MG63 (cell line): ENCODE results near the gene MAD1L1. TPM values are rescaled to one million over a fixed set of nuclear protein-coding genes. Genes with fewer than 3 reads are reported as not detected.
"Not testable (repeated sequence)": the region's sequence is repeated elsewhere in the genome, so short reads cannot be mapped to it uniquely, and the experiment has no call there.

Source experiments
- DNase-seq: peaks from one replicate; pipeline ENCODE4 v3.0.0-alpha.2; 2020
- H3K27me3 ChIP-seq: fragments of 250-450 bp; sonication (Bioruptor Pico); 2 replicates; pipeline ENCODE4 v1.5.1; 2020; ENCODE audit warnings: mild to moderate bottlenecking, moderate library complexity
- H3K36me3 ChIP-seq: fragments of 250-450 bp; sonication (Bioruptor Pico); 2 replicates; pipeline ENCODE4 v1.5.1; 2020; ENCODE audit warnings: mild to moderate bottlenecking, moderate library complexity
- H3K4me3 ChIP-seq: fragments of 250-450 bp; sonication (Bioruptor Pico); 2 replicates; pipeline ENCODE4 v1.5.1; 2020; ENCODE audit warnings: mild to moderate bottlenecking, moderate library complexity
- H3K9me3 ChIP-seq: fragments of 250-450 bp; sonication (Bioruptor Pico); 2 replicates; pipeline ENCODE4 v1.5.1; 2020; ENCODE audit warnings: mild to moderate bottlenecking, moderate library complexity
- total RNA-seq: library from RNA; depleted of rRNA; stranded (reverse); fragments of >200 nt; shearing (Covaris generic); gene quantifications from 2 replicates; pipeline ENCODE4 v1.2.3, GENCODE V29; 2014; ENCODE audit warnings: low replicate concordance

Gene MAD1L1
- total RNA-seq, 1 experiment from 2014 or later, result 65.1 TPM

- no peaks in the 10 kb centered on the region for H3K9me3 ChIP-seq
- no peak overlapping the region for H3K4me3 ChIP-seq
- no peak for DNase-seq
- no peaks in the 10 kb centered on the region for H3K27me3 ChIP-seq
- no peaks in the 10 kb centered on the region for H3K36me3 ChIP-seq
These were observed 369.4 kb downstream of the MAD1L1 start for GRCh38 chr7:1863091-1863900.

DNA sequence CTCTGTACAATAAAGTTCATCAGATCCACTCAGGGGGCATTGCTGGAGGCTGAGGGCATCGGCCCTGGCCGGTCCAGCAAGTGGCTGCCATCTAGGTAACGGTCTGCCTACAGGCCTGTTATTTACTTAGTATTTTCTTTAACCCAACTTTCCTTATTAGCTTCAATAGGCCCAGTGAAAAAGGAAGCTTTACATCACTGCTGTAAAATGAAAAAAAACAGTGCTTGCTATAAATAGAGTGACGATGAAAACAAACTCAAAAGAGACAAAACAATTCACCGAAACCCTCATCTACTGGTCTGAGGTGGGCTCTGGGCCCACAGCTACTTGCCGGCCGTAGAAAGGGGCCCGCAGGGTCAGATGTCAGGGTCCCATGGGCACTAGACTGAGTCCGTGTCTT is 370.2 kb downstream of the MAD1L1 start:
- H3K27me3 ChIP-seq, result no peaks in the 10 kb centered on the region
- H3K4me3 ChIP-seq, result no peak overlapping the region
- no peak for DNase-seq
- no peaks in the 10 kb centered on the region for H3K36me3 ChIP-seq
- H3K9me3 ChIP-seq, result no peaks in the 10 kb centered on the region

DNA sequence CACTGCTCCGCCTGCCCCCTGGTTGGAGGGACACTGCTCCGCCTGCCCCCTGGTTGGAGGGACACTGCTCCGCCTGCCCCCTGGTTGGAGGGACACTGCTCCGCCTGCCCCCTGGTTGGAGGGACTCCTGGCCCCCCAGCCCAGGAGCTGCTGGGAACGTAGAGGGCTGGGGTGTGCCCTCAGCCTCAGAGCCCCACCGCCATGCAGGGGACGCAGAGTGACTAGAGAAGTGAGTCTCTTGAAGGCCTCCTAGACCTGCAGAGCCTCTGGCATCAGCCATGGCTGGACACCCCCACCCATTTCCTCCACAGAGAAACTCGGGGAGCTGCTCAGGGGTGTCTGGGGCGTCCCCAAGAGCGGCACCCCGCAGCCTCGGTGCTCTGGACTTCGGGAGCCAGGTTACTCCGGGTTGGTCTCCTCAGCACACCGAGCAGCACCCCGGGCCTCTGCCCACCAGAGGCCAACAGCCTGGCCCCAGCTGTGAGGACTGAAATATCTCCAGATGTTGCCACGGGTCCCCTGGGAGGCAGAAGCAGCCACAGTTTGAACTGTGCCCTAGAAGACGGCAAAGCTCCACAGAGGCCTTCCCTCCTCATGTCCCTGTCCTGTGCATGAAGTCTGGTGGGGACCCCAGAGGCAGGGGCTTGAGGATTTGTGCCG is 370.8 kb downstream of the MAD1L1 start:
- Histone ChIP-seq H3K9me3 (no peaks in the 10 kb centered on the region), H3K27me3 (no peaks in the 10 kb centered on the region), H3K36me3 (no peaks in the 10 kb centered on the region), H3K4me3 (no peak overlapping the region)
- no peak for DNase-seq

GRCh38 chr7:1860881-1861798 is 371.6 kb downstream of the MAD1L1 start:
- not testable (repeated sequence) for H3K27me3 ChIP-seq, H3K36me3 ChIP-seq, DNase-seq, H3K9me3 ChIP-seq, H3K4me3 ChIP-seq

- H3K27me3 ChIP-seq, result no peaks in the 10 kb centered on the region
- H3K9me3 ChIP-seq, result no peaks in the 10 kb centered on the region
- no peak for DNase-seq
- H3K36me3 ChIP-seq, result no peaks in the 10 kb centered on the region
- H3K4me3 ChIP-seq, result no peak overlapping the region
These were observed 373.3 kb downstream of the MAD1L1 start for GRCh38 chr7:1859266-1860035.

DNA sequence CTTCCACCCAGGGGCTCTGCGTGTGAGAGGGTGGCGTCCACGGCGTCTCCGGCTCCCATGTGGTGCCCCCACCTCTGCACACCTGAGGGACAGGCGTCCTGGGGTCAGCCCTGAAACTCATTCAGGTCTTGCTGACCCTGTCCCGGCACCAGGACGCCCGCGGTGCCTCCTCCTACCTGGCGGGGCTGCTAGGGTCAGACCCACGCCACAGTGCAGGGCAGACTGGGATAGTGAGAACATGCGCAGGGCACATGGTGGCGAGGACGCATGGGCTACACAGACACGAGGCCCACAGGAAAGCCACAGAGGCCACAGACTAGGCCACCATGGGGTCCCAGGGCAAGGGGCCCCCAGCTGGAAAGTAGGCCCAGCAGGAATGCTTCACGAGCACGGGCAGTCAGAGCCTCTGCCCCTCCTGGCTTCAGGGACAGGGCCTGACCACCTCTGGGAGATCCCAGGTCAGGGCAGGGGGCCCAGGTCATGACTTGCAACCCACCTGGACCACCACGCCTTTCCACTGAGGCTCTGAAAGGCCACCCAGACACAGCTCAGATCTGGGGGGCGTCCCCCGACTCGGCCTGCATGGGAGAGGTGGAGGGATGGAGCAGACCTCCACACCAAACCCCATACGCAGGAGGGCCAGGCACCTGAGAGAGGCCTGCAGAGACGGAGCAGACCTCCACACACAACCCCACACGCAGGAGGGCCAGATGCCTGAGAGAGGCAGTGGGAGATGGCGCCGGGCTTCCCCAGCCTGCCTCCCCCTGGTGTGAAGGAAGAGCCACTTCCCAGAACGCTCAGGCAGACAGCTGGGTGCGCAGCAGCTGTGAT is 374.1 kb downstream of the MAD1L1 start:
- Histone ChIP-seq H3K27me3 (no peaks in the 10 kb centered on the region), H3K4me3 (no peak overlapping the region), H3K36me3 (no peaks in the 10 kb centered on the region), H3K9me3 (no peaks in the 10 kb centered on the region)
- no peak for DNase-seq

DNA sequence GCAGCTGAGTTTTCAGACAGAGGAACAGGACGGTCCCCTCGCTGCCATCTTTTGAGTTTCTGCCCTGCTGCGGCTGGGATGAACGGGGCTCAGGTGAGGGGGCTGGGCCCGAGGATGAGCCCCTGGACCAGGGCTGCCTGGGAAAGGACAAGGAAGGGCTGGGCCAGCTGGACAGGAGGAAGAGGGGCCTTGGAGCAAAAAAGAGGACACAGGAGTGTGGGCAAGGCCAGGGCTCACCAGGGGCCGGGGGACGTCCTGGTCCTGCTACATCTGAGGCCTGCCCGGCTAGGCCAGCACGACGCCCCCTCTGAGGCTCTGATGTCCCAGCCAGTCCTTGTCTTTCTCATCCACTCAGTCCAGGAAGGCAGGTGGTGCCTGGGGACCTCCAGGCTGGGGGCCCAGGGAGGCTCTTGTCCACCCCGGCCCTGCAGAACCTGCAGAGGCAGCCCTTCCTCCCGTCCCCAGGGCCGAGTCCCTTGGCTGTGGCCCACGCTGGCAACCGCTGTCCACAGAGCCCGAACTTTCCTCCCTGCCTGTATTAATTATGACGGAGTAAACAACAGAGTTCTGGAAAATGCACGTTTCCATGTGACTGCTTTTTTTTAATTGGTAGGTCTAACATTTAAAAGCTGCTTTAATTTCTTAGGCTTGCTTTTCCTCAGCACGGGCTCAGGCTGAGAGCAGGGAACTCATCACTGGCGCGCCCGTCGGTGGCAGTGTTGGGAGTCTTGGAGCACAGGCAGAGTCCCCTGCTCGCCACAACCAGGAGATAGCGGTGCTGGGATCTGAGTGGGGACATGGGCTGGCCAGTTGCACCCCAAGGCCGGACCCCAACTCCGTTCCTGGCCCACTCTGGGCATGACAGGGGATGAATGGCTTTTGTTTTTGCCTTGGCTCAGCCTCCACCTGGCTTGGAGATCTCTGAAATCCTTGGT is 375.0 kb downstream of the MAD1L1 start:
- Histone ChIP-seq H3K4me3 (no peak overlapping the region), H3K9me3 (no peaks in the 10 kb centered on the region), H3K27me3 (no peaks in the 10 kb centered on the region), H3K36me3 (no peaks in the 10 kb centered on the region)
- DNase-seq, result no peak

GRCh38 chr7:1856888-1857441 is 375.8 kb downstream of the MAD1L1 start:
- no peaks in the 10 kb centered on the region for H3K9me3 ChIP-seq
- DNase-seq, result no peak
- H3K36me3 ChIP-seq, result no peaks in the 10 kb centered on the region
- no peaks in the 10 kb centered on the region for H3K27me3 ChIP-seq
- H3K4me3 ChIP-seq, result no peak overlapping the region

GRCh38 chr7:1856161-1856887 is 376.4 kb downstream of the MAD1L1 start:
- Histone ChIP-seq H3K4me3 (no peak overlapping the region), H3K27me3 (no peaks in the 10 kb centered on the region), H3K9me3 (no peaks in the 10 kb centered on the region), H3K36me3 (no peaks in the 10 kb centered on the region)
- no peak for DNase-seq

DNA sequence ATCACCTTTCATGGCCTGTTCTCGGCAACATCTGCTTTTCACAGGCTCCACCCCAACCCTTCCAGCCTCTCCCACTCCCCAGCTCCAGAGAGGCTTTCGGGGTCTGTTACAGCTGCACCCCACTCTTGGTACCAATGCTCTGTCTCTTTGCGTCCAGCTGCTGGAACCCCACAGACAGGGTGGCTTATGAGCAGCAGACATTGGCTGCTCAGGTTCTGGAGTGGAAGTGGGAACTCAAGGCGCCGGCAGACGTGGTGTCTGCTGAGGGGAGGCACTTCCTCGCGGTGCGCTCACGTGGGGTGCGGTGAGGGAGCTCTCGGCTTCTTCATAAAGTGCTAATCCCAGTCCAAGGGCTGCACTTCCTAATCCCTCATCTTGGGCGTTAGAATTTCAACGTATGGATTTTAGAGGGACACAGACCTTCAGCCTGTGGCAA is 377.0 kb downstream of the MAD1L1 start:
- Histone ChIP-seq H3K27me3 (no peaks in the 10 kb centered on the region), H3K4me3 (no peak overlapping the region), H3K36me3 (no peaks in the 10 kb centered on the region), H3K9me3 (no peaks in the 10 kb centered on the region)
- DNase-seq, result no peak

DNA sequence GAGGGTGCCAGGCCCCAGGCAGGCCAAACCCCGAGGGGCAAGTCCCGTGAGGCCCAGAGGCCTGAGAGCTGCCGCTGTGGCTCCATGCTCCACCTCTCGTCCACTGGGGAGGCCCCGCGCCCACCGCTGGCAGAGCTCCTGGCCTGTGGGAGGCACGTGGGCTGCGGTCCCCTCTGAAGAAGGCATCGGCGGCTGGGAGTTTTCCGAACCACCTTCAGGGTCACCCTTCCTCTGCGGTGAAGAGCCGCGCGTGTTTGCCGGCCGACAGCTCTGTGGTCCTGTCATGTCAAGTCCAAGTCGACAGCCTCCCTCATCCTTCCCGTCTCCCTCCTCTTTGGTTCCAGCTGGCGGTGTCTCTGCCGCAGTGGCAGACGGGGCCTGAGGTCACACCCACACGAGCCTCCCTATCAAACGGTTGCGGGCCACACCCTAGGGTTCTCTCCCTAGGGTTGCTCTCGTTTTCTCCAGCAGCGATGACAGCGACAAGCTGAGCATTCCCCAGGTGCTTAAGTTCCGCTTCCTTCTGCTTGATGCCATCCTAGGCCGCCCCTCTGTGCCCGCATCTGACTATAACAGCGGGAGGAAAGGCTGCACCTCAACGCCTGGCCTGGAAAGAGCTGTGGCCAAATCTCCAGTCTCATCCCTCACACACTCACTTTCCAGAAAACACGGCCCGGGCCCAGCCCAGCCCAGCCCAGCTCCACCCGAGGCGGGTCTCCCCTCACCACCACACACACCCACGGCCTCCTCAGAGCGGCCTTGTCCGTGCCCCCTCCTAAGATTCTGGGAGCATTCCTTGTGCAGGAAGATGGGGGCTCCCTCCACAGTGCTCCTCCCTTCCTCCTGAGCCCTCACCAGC is 377.6 kb downstream of the MAD1L1 start:
- no peak for DNase-seq
- Histone ChIP-seq H3K36me3 (no peaks in the 10 kb centered on the region), H3K27me3 (no peaks in the 10 kb centered on the region), H3K4me3 (no peak overlapping the region), H3K9me3 (no peaks in the 10 kb centered on the region)

- Histone ChIP-seq H3K9me3 (no peaks in the 10 kb centered on the region), H3K4me3 (no peak overlapping the region), H3K27me3 (no peaks in the 10 kb centered on the region), H3K36me3 (no peaks in the 10 kb centered on the region)
- DNase-seq, result no peak
These were observed 378.5 kb downstream of the MAD1L1 start for GRCh38 chr7:1853986-1854865.
